ENCODE data around the gene EPB41L2. TPM values are rescaled to one million over a fixed set of nuclear protein-coding genes. Genes with fewer than 3 reads are reported as not detected.

EPB41L2 gene
- total and polyA plus RNA-seq, 2 donors (not counting 1 experiment from before 2014, with no cell fraction given), result 113 to 264 TPM

DNA sequence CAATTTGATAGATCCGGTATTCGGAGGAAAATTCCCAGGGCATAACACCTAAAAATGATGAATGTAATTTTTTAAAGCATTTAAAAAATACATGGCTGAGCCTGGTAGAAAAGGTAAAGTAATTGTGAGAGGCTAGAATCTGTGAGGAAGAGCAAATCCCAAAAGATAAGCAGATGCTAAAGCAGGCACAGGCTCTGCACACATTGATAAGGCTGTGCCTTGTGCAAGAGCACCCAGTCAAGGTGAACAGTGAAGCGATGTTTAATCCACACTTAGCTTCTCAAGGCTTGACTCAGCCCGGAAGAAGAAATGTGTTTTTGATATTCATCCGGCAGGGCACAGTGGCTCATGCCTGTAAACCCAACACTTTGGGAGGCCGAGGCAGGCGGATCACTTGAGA, 5.1 kb upstream of the EPB41L2 start:
- Histone ChIP-seq H3K36me3 (ENCODE audit: control insufficient read depth, insufficient read depth, low read length) (no peaks in the 10 kb centered on the region), H3K9me3 (ENCODE audit: control insufficient read depth, insufficient read depth, low read depth, low read length) (no peaks in the 10 kb centered on the region), H3K9ac (ENCODE audit: insufficient read depth, low read length) (no peak overlapping the region), H3K4me1 (ENCODE audit: control insufficient read depth, extremely low read depth, insufficient read depth, low read length) (peaks cover 5% of the 10 kb centered on the region), H3K4me3 (replicated peaks in 1 of 4; ENCODE audit: control extremely low read depth in 1 of 4, insufficient read depth in 1 of 4, low read depth in 3 of 4, low read length in 4 of 4) (no peak overlapping the region), H2AFZ (ENCODE audit: low read length) (no peak overlapping the region), H3K4me2 (ENCODE audit: extremely low read depth, insufficient read depth, low read length) (no peak overlapping the region), H4K20me1 (ENCODE audit: control insufficient read depth, extremely low read depth, insufficient read depth, low read length) (no peaks in the 10 kb centered on the region), H3K79me2 (ENCODE audit: control insufficient read depth, insufficient read depth, low read length) (no peaks in the 10 kb centered on the region), H3K27ac (ENCODE audit: insufficient read depth, low read length) (no peak overlapping the region), H3K27me3 (ENCODE audit: control insufficient read depth, insufficient read depth, low read length) (no peaks in the 10 kb centered on the region)
- no peak for TF ChIP-seq EZH2 (IDR thresholded peaks at IDR 0.05; ENCODE audit: low read length, missing control alignments)
- DNase-seq (ENCODE audit: low read depth in 2 of 2), result no peak

DNA sequence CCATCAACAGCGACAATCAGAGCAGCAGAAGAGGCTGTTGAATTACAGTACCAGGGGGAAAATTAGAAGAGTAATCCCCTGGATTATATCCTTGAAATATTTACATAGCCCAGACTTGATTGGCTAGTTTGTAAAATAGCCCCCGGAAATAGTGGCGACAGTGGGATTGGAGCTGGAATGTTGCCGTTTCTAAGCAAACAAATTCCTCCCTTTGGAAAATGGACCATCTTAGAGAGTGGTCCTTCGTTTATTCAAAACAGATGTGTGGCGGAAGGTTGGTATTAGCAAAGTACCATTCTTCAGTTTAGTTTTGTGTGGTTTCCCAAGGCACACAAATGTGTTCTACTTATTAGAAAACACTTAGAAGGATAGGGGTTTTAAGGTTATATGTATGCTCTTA, 4.5 kb upstream of the EPB41L2 start:
- Histone ChIP-seq H3K4me1 (ENCODE audit: control insufficient read depth, extremely low read depth, insufficient read depth, low read length) (peaks cover 5% of the 10 kb centered on the region), H3K36me3 (ENCODE audit: control insufficient read depth, insufficient read depth, low read length) (no peaks in the 10 kb centered on the region), H3K79me2 (ENCODE audit: control insufficient read depth, insufficient read depth, low read length) (peaks cover 2% of the 10 kb centered on the region), H3K4me3 (replicated peaks in 1 of 4; ENCODE audit: control extremely low read depth in 1 of 4, insufficient read depth in 1 of 4, low read depth in 3 of 4, low read length in 4 of 4) (no peak overlapping the region), H3K9ac (ENCODE audit: insufficient read depth, low read length) (no peak overlapping the region), H4K20me1 (ENCODE audit: control insufficient read depth, extremely low read depth, insufficient read depth, low read length) (no peaks in the 10 kb centered on the region), H3K9me3 (ENCODE audit: control insufficient read depth, insufficient read depth, low read depth, low read length) (no peaks in the 10 kb centered on the region), H3K27me3 (ENCODE audit: control insufficient read depth, insufficient read depth, low read length) (no peaks in the 10 kb centered on the region), H3K4me2 (ENCODE audit: extremely low read depth, insufficient read depth, low read length) (no peak overlapping the region), H2AFZ (ENCODE audit: low read length) (no peak overlapping the region), H3K27ac (ENCODE audit: insufficient read depth, low read length) (no peak overlapping the region)
- no peak for TF ChIP-seq EZH2 (IDR thresholded peaks at IDR 0.05; ENCODE audit: low read length, missing control alignments)
- TF ChIP-seq, protein P1, sequence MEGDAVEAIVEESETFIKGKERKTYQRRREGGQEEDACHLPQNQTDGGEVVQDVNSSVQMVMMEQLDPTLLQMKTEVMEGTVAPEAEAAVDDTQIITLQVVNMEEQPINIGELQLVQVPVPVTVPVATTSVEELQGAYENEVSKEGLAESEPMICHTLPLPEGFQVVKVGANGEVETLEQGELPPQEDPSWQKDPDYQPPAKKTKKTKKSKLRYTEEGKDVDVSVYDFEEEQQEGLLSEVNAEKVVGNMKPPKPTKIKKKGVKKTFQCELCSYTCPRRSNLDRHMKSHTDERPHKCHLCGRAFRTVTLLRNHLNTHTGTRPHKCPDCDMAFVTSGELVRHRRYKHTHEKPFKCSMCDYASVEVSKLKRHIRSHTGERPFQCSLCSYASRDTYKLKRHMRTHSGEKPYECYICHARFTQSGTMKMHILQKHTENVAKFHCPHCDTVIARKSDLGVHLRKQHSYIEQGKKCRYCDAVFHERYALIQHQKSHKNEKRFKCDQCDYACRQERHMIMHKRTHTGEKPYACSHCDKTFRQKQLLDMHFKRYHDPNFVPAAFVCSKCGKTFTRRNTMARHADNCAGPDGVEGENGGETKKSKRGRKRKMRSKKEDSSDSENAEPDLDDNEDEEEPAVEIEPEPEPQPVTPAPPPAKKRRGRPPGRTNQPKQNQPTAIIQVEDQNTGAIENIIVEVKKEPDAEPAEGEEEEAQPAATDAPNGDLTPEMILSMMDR (conservative IDR thresholded peaks at IDR 0.05 in 1 of 2, IDR thresholded peaks at IDR 0.05 in 1 of 2; ENCODE audit: low read depth in 1 of 2, low read length in 2 of 2), result no peak
- no peak for DNase-seq (ENCODE audit: low read depth in 2 of 2)

DNA sequence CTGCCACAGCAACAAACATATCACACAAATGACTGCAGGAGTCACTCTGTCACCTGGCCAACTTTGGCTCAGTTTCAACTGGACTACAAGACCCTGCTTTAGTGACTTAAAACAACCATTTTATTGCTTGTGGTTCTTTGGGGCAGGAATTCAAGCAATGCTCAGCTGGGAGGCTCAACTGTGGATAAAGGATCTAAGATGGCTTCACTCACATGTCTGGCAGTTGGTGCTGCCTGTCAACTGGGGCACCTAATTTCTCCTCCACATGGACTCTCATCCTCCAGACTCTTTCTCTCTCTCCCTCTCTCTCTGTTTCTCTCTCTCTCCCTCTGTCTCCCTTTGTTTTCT, 2.8 kb upstream of the EPB41L2 start:
- Histone ChIP-seq H3K4me1 (ENCODE audit: control insufficient read depth, extremely low read depth, insufficient read depth, low read length) (peaks cover 7% of the 10 kb centered on the region), H3K4me2 (ENCODE audit: extremely low read depth, insufficient read depth, low read length) (no peak overlapping the region), H3K27me3 (ENCODE audit: control insufficient read depth, insufficient read depth, low read length) (no peaks in the 10 kb centered on the region), H3K36me3 (ENCODE audit: control insufficient read depth, insufficient read depth, low read length) (no peaks in the 10 kb centered on the region), H3K4me3 (replicated peaks in 1 of 4; ENCODE audit: control extremely low read depth in 1 of 4, insufficient read depth in 1 of 4, low read depth in 3 of 4, low read length in 4 of 4) (no peak overlapping the region), H3K9me3 (ENCODE audit: control insufficient read depth, insufficient read depth, low read depth, low read length) (no peaks in the 10 kb centered on the region), H4K20me1 (ENCODE audit: control insufficient read depth, extremely low read depth, insufficient read depth, low read length) (no peaks in the 10 kb centered on the region), H3K79me2 (ENCODE audit: control insufficient read depth, insufficient read depth, low read length) (peaks cover 19% of the 10 kb centered on the region), H3K9ac (ENCODE audit: insufficient read depth, low read length) (no peak overlapping the region), H2AFZ (ENCODE audit: low read length) (no peak overlapping the region), H3K27ac (ENCODE audit: insufficient read depth, low read length) (no peak overlapping the region)
- no peak for DNase-seq (ENCODE audit: low read depth in 2 of 2)
- TF ChIP-seq, protein P1 (conservative IDR thresholded peaks at IDR 0.05 in 1 of 2, IDR thresholded peaks at IDR 0.05 in 1 of 2; ENCODE audit: low read depth in 1 of 2, low read length in 2 of 2), result no peak
- TF ChIP-seq EZH2 (IDR thresholded peaks at IDR 0.05; ENCODE audit: low read length, missing control alignments), result no peak
